Measurements from ENCODE around the gene GLT1D1. TPM values are rescaled to one million over a fixed set of nuclear protein-coding genes. Genes with fewer than 3 reads are reported as not detected.
"Not testable (repeated sequence)": the region's sequence is repeated elsewhere in the genome, so short reads cannot be mapped to it uniquely, and the experiment has no call there.

GLT1D1 gene
- total RNA-seq, 8 experiments from 2014 or later: 0.17 to 2.3 (median 0.41) TPM; not detected in 1

DNA sequence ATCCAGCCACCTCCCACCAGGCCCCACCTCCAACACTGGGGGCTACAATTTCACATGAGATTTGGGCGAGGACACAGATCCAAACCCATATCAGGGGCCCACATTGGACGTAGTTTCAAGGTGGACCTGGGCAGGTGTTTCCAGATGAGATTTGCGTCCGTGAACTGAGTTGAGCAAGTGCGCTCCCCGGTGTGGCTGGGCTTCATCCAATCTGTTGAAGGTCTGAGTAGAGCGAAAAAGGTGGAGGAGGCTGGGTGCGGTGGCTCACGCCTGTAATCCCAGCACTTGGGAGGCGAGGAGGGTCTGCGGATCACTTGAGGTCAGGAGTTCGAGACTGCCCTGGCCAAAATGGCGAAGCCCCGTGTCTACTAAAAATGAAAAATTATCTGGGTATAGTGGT lies 4.9 kb upstream of the GLT1D1 start:
- Histone ChIP-seq H3K4me3 (no peak overlapping the region), H3K27ac (no peak overlapping the region), H3K4me1 (replicated peaks in 1 of 2) (no peaks in the 10 kb centered on the region)
- WGBS, 10 experiments: 67 to 93% (median 90%) methylated on average over 2 to 10 of the region's 14 CpGs; no CpG with 5 or more reads in 5 of the 10 experiments
- no peak for ATAC-seq (replicated peaks in 6 of 8)
- in situ Hi-C loops (cut with MboI; ENCODE audit: low pct_unique_long_range_greater_than_20kb in 2 of 9, low sequenced_read_pairs in 9 of 9, unreplicated experiment in 9 of 9): no loop called here

GRCh38 chr12:128849806-128850205 lies 3.5 kb upstream of the GLT1D1 start:
- in situ Hi-C loops (cut with MboI; ENCODE audit: low pct_unique_long_range_greater_than_20kb in 2 of 9, low sequenced_read_pairs in 9 of 9, unreplicated experiment in 9 of 9); H3K4me3 ChIP-seq; H3K27ac ChIP-seq; ATAC-seq (replicated peaks in 6 of 8); H3K4me1 ChIP-seq (replicated peaks in 1 of 2): not testable (repeated sequence)
- WGBS, 10 experiments: 0 to 46% (median 29%) methylated on average over 1 to 5 of the region's 6 CpGs; no CpG with 5 or more reads in 2 of the 10 experiments

DNA sequence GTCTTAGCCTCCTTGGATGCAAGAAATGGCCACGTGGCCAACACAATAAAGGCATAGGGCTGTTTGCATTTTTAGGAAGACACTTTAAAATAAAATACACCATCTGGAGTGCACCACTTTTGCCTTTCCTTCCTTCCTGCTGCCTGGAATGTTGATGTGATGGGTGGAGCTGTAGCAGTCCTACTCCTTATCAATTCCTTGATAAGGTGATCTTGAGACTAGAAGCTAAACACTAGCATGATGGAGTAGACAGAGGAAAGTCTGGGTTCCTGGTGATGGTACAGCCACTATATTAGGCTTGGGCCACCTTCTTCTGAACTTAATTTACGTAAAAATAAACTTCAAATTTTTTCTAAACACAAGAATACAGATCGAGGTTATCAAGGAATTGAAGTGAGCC lies 2.9 kb upstream of the GLT1D1 start:
- in situ Hi-C loops (cut with MboI; ENCODE audit: low pct_unique_long_range_greater_than_20kb in 2 of 9, low sequenced_read_pairs in 9 of 9, unreplicated experiment in 9 of 9): no loop called here
- WGBS, 10 experiments: 0 to 95% (median 19%) methylated on average over 1 to 3 of the region's 3 CpGs; no CpG with 5 or more reads in 1 of the 10 experiments
- no peaks in the 10 kb centered on the region for H3K4me1 ChIP-seq (replicated peaks in 1 of 2)
- H3K27ac ChIP-seq: no peak overlapping the region
- H3K4me3 ChIP-seq: no peak overlapping the region
- ATAC-seq (replicated peaks in 6 of 8): no peak

GRCh38 chr12:128851429-128851828 lies 1.8 kb upstream of the GLT1D1 start:
- H3K4me3 ChIP-seq; H3K4me1 ChIP-seq (replicated peaks in 1 of 2); ATAC-seq (replicated peaks in 6 of 8); H3K27ac ChIP-seq; in situ Hi-C loops (cut with MboI; ENCODE audit: low pct_unique_long_range_greater_than_20kb in 2 of 9, low sequenced_read_pairs in 9 of 9, unreplicated experiment in 9 of 9): not testable (repeated sequence)
- WGBS, 10 experiments: 0 to 100% (median 67%) methylated on average over 1 to 7 of the region's 7 CpGs; no CpG with 5 or more reads in 1 of the 10 experiments

DNA sequence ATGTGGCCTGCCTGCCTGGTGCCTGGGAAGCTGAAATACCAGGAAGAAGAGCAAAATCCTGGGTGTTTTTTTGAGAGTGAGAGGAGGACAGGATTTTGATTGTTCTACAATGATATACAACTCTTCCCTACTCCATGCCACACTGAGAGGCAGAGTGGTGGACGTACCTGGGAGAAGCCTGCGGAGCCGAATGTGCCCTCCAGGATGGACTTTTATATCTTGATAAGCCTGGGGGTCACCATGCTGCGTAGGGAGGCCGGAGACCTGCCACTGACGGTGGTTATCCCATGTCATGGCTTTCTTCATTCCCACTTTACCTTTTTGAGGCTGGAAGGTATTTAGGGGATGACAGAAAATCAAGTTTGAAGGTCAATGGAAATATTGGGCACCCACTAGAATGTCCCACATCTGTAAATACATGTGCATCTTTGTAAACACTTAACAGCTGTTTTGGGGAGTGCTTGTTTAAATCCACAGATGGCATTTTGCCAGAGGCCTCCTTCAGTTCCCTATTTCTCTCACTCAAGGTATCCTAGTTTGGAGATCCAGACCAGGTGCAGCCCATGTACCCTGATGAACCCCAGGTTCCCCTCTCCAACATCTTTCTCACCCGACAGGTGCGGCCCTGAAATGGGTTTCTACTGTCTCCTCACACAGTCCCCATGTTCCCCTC lies 1.1 kb upstream of the GLT1D1 start:
- Histone ChIP-seq H3K27ac (no peak overlapping the region), H3K4me1 (replicated peaks in 1 of 2) (no peaks in the 10 kb centered on the region), H3K4me3 (no peak overlapping the region)
- WGBS, 10 experiments: 0 to 100% (median 63%) methylated on average over 1 to 6 of the region's 8 CpGs; no CpG with 5 or more reads in 4 of the 10 experiments
- in situ Hi-C loops (cut with MboI; ENCODE audit: low pct_unique_long_range_greater_than_20kb in 2 of 9, low sequenced_read_pairs in 9 of 9, unreplicated experiment in 9 of 9): no loop called here
- no peak for ATAC-seq (replicated peaks in 6 of 8)

GRCh38 chr12:128853600-128854197 lies 421 bp downstream of the GLT1D1 start:
- in situ Hi-C loops (cut with MboI; ENCODE audit: low pct_unique_long_range_greater_than_20kb in 2 of 9, low sequenced_read_pairs in 9 of 9, unreplicated experiment in 9 of 9): no loop called here
- Histone ChIP-seq H3K4me3 (peak overlapping the region in 4 of 5 donors; percentile 13 to 29 (median 21)), H3K4me1 (replicated peaks in 1 of 2) (no peaks in the 10 kb centered on the region), H3K27ac (no peak overlapping the region)
- 30 to 72% methylated on average over 5 to 6 of the region's 74 CpGs; no CpG with 5 or more reads in 8 of the 10 experiments for WGBS, 10 experiments
- ATAC-seq (replicated peaks in 6 of 8): peak in 3 of 8 experiments; percentile 36 to 80 (median 60)

DNA sequence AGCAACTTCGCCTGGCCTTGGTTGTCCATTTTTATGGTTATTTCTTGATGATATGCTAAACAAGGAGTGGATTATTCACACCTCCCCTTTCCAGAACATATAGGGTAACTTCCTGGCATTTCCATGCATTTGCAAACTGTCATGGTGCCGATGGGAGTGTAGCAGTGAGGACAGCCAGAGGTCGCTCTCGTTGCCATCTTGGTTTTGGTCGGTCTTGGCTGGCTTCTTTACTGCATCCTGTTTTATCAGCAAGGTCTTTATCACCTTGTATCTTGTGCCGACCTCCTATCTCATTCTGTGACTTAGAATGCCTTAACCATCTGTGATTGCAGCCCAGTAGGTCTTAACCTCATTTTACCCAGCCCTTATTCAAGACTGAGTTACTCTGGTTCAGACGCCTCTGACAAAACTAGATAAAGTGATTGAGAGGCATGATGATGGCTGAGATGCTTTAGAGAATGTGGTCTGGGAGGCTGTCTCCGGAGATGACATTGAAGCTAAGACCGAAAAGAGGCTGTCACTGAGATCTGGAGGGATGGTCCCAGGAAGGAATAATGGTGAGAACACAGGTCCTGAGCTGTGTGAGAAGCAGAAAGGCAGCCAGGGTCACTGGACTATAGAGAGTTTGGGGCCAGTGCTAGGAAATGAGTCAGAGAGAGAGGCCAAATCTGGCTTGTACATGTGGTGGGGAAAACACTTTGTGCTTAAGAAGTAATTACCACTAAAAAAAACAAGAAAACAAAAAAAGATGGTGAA lies 2.9 kb downstream of the GLT1D1 start:
- Histone ChIP-seq H3K27ac (no peak overlapping the region), H3K4me1 (replicated peaks in 1 of 2) (no peaks in the 10 kb centered on the region), H3K4me3 (no peak overlapping the region)
- in situ Hi-C loops (cut with MboI; ENCODE audit: low pct_unique_long_range_greater_than_20kb in 2 of 9, low sequenced_read_pairs in 9 of 9, unreplicated experiment in 9 of 9): no loop called here
- 0 to 93% (median 48%) methylated on average over 1 to 9 of the region's 9 CpGs for WGBS, 10 experiments
- ATAC-seq (replicated peaks in 6 of 8): no peak

- ATAC-seq (replicated peaks in 6 of 8): no peak
- 26 to 100% (median 73%) methylated on average over 2 to 7 of the region's 7 CpGs for whole genome bisulfite sequencing, 10 experiments
- no peaks in the 10 kb centered on the region for H3K4me1 ChIP-seq (replicated peaks in 1 of 2)
- no peak overlapping the region for H3K27ac ChIP-seq
- H3K4me3 ChIP-seq: no peak overlapping the region
- in situ Hi-C loops (cut with MboI; ENCODE audit: low pct_unique_long_range_greater_than_20kb in 2 of 9, low sequenced_read_pairs in 9 of 9, unreplicated experiment in 9 of 9): no loop called here
These were observed 3.5 kb downstream of the GLT1D1 start for GRCh38 chr12:128856791-128857078.

DNA sequence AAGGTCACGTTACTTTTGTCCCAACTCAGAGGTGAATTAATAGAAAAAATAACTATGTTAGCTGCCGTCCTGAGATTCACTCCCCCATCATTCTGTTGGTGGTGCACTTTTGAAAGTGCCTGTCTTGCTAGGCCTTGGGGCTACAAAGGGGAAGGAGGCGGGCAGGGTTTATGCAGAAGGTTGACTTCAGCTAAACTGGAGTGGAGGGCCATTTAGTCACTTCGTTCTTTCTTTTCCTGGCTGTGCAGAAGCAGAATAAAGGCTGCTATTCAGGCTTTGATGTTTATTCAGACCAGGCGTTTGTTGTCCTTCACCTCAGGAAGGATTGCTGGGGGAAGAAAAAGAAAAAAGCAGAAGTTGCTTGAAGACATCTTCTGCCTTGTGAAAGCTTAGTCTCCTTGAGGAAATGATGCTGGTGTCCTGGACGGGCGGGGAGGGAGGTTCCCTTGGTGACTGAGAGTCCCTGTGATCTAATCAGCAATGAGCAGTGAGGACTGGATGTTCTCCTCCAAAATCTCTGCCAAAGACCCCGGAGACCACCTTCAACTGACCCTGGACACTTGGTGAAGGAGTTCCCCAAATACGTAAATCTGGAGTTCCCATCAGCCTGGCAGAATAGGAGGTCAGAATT lies 4.0 kb downstream of the GLT1D1 start:
- in situ Hi-C loops (cut with MboI; ENCODE audit: low pct_unique_long_range_greater_than_20kb in 2 of 9, low sequenced_read_pairs in 9 of 9, unreplicated experiment in 9 of 9): no loop called here
- no peak for ATAC-seq (replicated peaks in 6 of 8)
- WGBS, 10 experiments: 9 to 69% (median 40%) methylated on average over 2 to 8 of the region's 9 CpGs; no CpG with 5 or more reads in 1 of the 10 experiments
- H3K4me3 ChIP-seq: no peak overlapping the region
- H3K4me1 ChIP-seq (replicated peaks in 1 of 2): no peaks in the 10 kb centered on the region
- no peak overlapping the region for H3K27ac ChIP-seq

GRCh38 chr12:128859311-128859710 lies 6.0 kb downstream of the GLT1D1 start:
- H3K4me3 ChIP-seq: no peak overlapping the region
- no peak overlapping the region for H3K27ac ChIP-seq
- WGBS, 10 experiments: 20 to 93% (median 53%) methylated on average over 1 to 6 of the region's 9 CpGs; no CpG with 5 or more reads in 3 of the 10 experiments
- in situ Hi-C loops (cut with MboI; ENCODE audit: low pct_unique_long_range_greater_than_20kb in 2 of 9, low sequenced_read_pairs in 9 of 9, unreplicated experiment in 9 of 9): no loop called here
- ATAC-seq (replicated peaks in 6 of 8): no peak
- H3K4me1 ChIP-seq (replicated peaks in 1 of 2): no peaks in the 10 kb centered on the region

- in situ Hi-C loops (cut with MboI; ENCODE audit: low pct_unique_long_range_greater_than_20kb in 2 of 9, low sequenced_read_pairs in 9 of 9, unreplicated experiment in 9 of 9): no loop called here
- H3K4me3 ChIP-seq: no peak overlapping the region
- no peak overlapping the region for H3K27ac ChIP-seq
- H3K4me1 ChIP-seq (replicated peaks in 1 of 2): no peaks in the 10 kb centered on the region
- WGBS, 10 experiments: 35 to 90% (median 58%) methylated on average over 7 to 14 of the region's 15 CpGs; no CpG with 5 or more reads in 1 of the 10 experiments
- no peak for ATAC-seq (replicated peaks in 6 of 8)
These were observed 8.1 kb downstream of the GLT1D1 start for GRCh38 chr12:128861226-128862016.

- 0 to 94% (median 60%) methylated on average over 1 to 9 of the region's 11 CpGs; no CpG with 5 or more reads in 3 of the 10 experiments for WGBS, 10 experiments
- Histone ChIP-seq H3K4me1 (replicated peaks in 1 of 2) (no peaks in the 10 kb centered on the region), H3K27ac (no peak overlapping the region), H3K4me3 (no peak overlapping the region)
- in situ Hi-C loops (cut with MboI; ENCODE audit: low pct_unique_long_range_greater_than_20kb in 2 of 9, low sequenced_read_pairs in 9 of 9, unreplicated experiment in 9 of 9): no loop called here
- no peak for ATAC-seq (replicated peaks in 6 of 8)
These were observed 10.7 kb downstream of the GLT1D1 start for GRCh38 chr12:128863957-128864356.

Measured in motor neuron (in vitro differentiated cells).